GM12878 (cell line): ENCODE data around the gene C6orf89. TPM values are rescaled to one million over a fixed set of nuclear protein-coding genes. Genes with fewer than 3 reads are reported as not detected.

Source experiments
- ATAC-seq: fragments of 200-7000 bp; cut with Tn5 transposase; 3 replicates; pipeline ENCODE4 v1.9.1; 2020; ENCODE audit warnings: mild to moderate bottlenecking, moderate library complexity
- BruUV-seq: library from RNA; stranded (reverse); fragments of 400-500 nt; replicated peaks from 2 replicates; lab custom pipeline; 2021; lab: Mats Ljungman, UMichigan
- CTCF ChIA-PET: fragments of 300-600 bp; sonication (Branson Sonifier 250); formaldehyde crosslinking; extraction: SDS; loops from one replicate; lab custom pipeline; 2021; ENCODE audit warnings: inconsistent platforms; lab: Yijun Ruan, JAX
- POLR2A ChIA-PET: fragments of 350-600 bp; formaldehyde crosslinking; extraction: SDS; loops from one replicate; lab custom pipeline; 2021; ENCODE audit warnings: inconsistent platforms; lab: Charles Lee
- RAD21 ChIA-PET: fragments of 300-600 bp; sonication (Branson Sonifier 250); formaldehyde crosslinking; loops from one replicate; lab custom pipeline; 2023; ENCODE audit warnings: antibody characterized with exemption; ENCODE audit not compliant: unreplicated experiment; lab: Charles Lee
- SMC1A ChIA-PET: fragments of 300-600 bp; sonication (Branson Sonifier 250); formaldehyde crosslinking; loops from one replicate; lab custom pipeline; 2023; ENCODE audit not compliant: unreplicated experiment, uncharacterized antibody; lab: Charles Lee
- DNase-seq: peaks from one replicate; pipeline ENCODE4 v3.0.0-alpha.2; 2011; ENCODE audit warnings: low read depth, low spot score
- FAIRE-seq: peaks from 3 replicates; lab custom pipeline; 2011; peaks lifted over from hg19 to GRCh38; lab: Jason Lieb, UNC
- H2AFZ ChIP-seq: 2 replicates; pipeline ENCODE4 v1.6.0; 2011; ENCODE audit warnings: low read depth, low read length, control low read depth; ENCODE audit not compliant: control insufficient read depth
- H3K27ac ChIP-seq: 2 replicates; pipeline ENCODE4 v1.5.1; 2011; ENCODE audit warnings: control low read depth; ENCODE audit not compliant: control insufficient read depth, insufficient read depth
- H3K27me3 ChIP-seq, 2 experiments: replicated peaks in 1 of 2; 2 replicates each; pipeline versions ENCODE4 v1.6.0 to v1.6.1; 2011; ENCODE audit warnings: low read length in 1 of 2; ENCODE audit not compliant: control insufficient read depth in 2 of 2, insufficient read depth in 2 of 2
- H3K36me3 ChIP-seq, 2 experiments: 2 replicates each; pipeline ENCODE4 v1.5.1; 2011; ENCODE audit warnings: low read length in 1 of 2; ENCODE audit not compliant: control insufficient read depth in 2 of 2, insufficient read depth in 2 of 2
- H3K4me1 ChIP-seq: 2 replicates; pipeline ENCODE4 v1.6.1; 2011; ENCODE audit warnings: mild to moderate bottlenecking, low read length, moderate library complexity, mixed read lengths; ENCODE audit not compliant: control insufficient read depth, insufficient read depth
- H3K4me2 ChIP-seq: 2 replicates; pipeline ENCODE4 v1.6.0; 2011; ENCODE audit warnings: control low read depth; ENCODE audit not compliant: control insufficient read depth, insufficient read depth
- H3K4me3 ChIP-seq: fragments of 200-600 bp; sonication (generic); 2 replicates; pipeline ENCODE4 v1.5.1; 2016
- H3K79me2 ChIP-seq: 2 replicates; pipeline ENCODE4 v1.6.0; 2011; ENCODE audit warnings: low read length; ENCODE audit not compliant: control insufficient read depth, insufficient read depth
- H3K9ac ChIP-seq: 2 replicates; pipeline ENCODE4 v1.8.0; 2011; ENCODE audit warnings: low read length, control low read depth, mixed read lengths; ENCODE audit not compliant: control insufficient read depth, insufficient read depth
- H3K9me3 ChIP-seq: replicated peaks from 3 replicates; pipeline ENCODE4 v1.5.1; 2011; ENCODE audit warnings: mild to moderate bottlenecking, low read length; ENCODE audit not compliant: control insufficient read depth, insufficient read depth
- H4K20me1 ChIP-seq: 2 replicates; pipeline ENCODE4 v1.6.0; 2011; ENCODE audit not compliant: control insufficient read depth, insufficient read depth
- BRCA1 ChIP-seq: IDR thresholded peaks from 2 replicates; pipeline ENCODE4 v1.6.1; 2011; ENCODE audit warnings: low read depth, low read length, improper control_type of control experiment
- CHD2 ChIP-seq: IDR thresholded peaks from 2 replicates; pipeline ENCODE4 v1.6.1; 2011; ENCODE audit warnings: low read depth, low read length, improper control_type of control experiment, borderline replicate concordance
- CHD4 ChIP-seq: fragments of 200-600 bp; sonication (generic); IDR thresholded peaks from 2 replicates; pipeline ENCODE4 v1.6.1; 2016; ENCODE audit warnings: mild to moderate bottlenecking
- FOS ChIP-seq: IDR thresholded peaks from 3 replicates; pipeline ENCODE4 v1.6.1; 2011; ENCODE audit warnings: borderline replicate concordance; ENCODE audit not compliant: insufficient read length; ENCODE audit errors: extremely low read depth
- HSF1 ChIP-seq: fragments of 150-350 bp; IDR thresholded peaks from 2 replicates; pipeline ENCODE4 v1.6.1; 2014; ENCODE audit warnings: mild to moderate bottlenecking, low read depth, low read length
- IRF3 ChIP-seq: fragments of 450-650 bp; IDR thresholded peaks from 2 replicates; pipeline ENCODE4 v1.6.1; 2014; ENCODE audit warnings: mild to moderate bottlenecking
- POLR2A ChIP-seq: IDR thresholded peaks from 2 replicates; pipeline ENCODE4 v1.6.1; 2011; ENCODE audit warnings: low read depth, mild to moderate bottlenecking, low read length
- POLR2AphosphoS2 ChIP-seq: IDR thresholded peaks from 2 replicates; pipeline ENCODE4 v1.6.1; 2011; ENCODE audit warnings: low read depth, mild to moderate bottlenecking, low read length, improper control_type of control experiment, moderate library complexity
- STAT3 ChIP-seq: IDR thresholded peaks from 2 replicates; pipeline ENCODE4 v1.6.1; 2011; ENCODE audit warnings: low read depth, low read length, improper control_type of control experiment
- WRNIP1 ChIP-seq: IDR thresholded peaks from 2 replicates; pipeline ENCODE4 v1.6.1; 2011; ENCODE audit warnings: low read depth, low read length, improper control_type of control experiment, borderline replicate concordance
- WGBS: methylation state at CpG from one replicate; pipeline ENCODE4 v1.1.6; 2016; ENCODE audit warnings: low lambda C conversion rate; ENCODE audit not compliant: insufficient replicate concordance, insufficient coverage; ENCODE audit errors: missing lambda C conversion rate; 5-methylcytosine and 5-hydroxymethylcytosine counted together
- in situ Hi-C: fragments of 300-500 bp; cut with MboI; formaldehyde crosslinking; loops from 9 replicates; pipeline ENCODE4 v1.14.3; 2018; ENCODE audit warnings: mixed read lengths
- intact Hi-C: fragments of 100-400 bp; cut with micrococcal nuclease; formaldehyde crosslinking; loops from one replicate; pipeline ENCODE4 v1.14.2; 2022; ENCODE audit not compliant: unreplicated experiment
- polyA plus RNA-seq, 11 experiments: library from polyadenylated mRNA; depleted of rRNA in 4 of 11; unstranded in 6 of 11; stranded (reverse) in 5 of 11; fragments of >200 nt; fragmentation: Nextera tagmentation in 4 of 11; fragmentation: Illumina TruSeq in 1 of 11; extraction: Ambion mirVana in 4 of 11; extraction: Trizol in 1 of 11; gene quantifications; 1 replicate in 1 of 11; 2 replicates in 10 of 11; pipeline versions ENCODE4 v1.2.1 to v1.2.3, GENCODE V29; 2011 to 2016; ENCODE audit warnings: inconsistent platforms in 2 of 11, missing spikeins in 2 of 11, low read depth in 1 of 11
- total RNA-seq, 4 experiments: library from RNA; depleted of rRNA in 3 of 4; stranded (reverse); fragments of >200 nt in 3 of 4; fragmentation: Illumina TruSeq in 1 of 4; extraction: Trizol in 1 of 4; gene quantifications; 2 replicates each; pipeline versions ENCODE4 v1.2.1 to v1.2.3, GENCODE V29; 2013 to 2021

The C6orf89 gene
- total and polyA plus RNA-seq, 10 of the 15 experiments (the other 5 are each of a cell fraction or from before 2014, with no cell fraction given), result 10.8 to 42.7 (median 28.6) TPM

- ChIA-PET SMC1A (interaction anchor here (0.9 to 1.7 kb wide), 5 partner anchors 11 to 148 kb away, joined by 3 to 5 read pairs (median 4); partner anchors contain the start of gene C6orf89), RAD21 (interaction anchor here (1.2 to 1.3 kb wide), 2 partner anchors 112 to 146 kb away, joined by 3 to 4 read pairs; no protein-coding TSS in a partner anchor), CTCF (interaction anchor here (0.7 to 8.2 kb wide), 8 partner anchors 9 to 147 kb away, joined by 3 to 93 read pairs (median 8); partner anchors contain the start of genes C6orf89 and FGD2), POLR2A (interaction anchor here (0.6 to 1.2 kb wide), 2 partner anchors 11 to 141 kb away, joined by 3 to 4 read pairs; no protein-coding TSS in a partner anchor)
- ATAC-seq (no peak), DNase-seq (no peak), FAIRE-seq (no peak)
- no peaks in the 10 kb centered on the region for H3K9me3 ChIP-seq
- no peak overlapping the region for H3K27ac ChIP-seq
- no peaks in the 10 kb centered on the region for H3K27me3 ChIP-seq
- intact Hi-C loops, result no loop called here
- no peak overlapping the region for H3K4me2 ChIP-seq
- in situ Hi-C loops, result no loop called here
- H3K4me3 ChIP-seq, result no peak overlapping the region
- H2AFZ ChIP-seq, result no peak overlapping the region
- H3K79me2 ChIP-seq, result peaks cover 32% of the 10 kb centered on the region
- no peak overlapping the region for H3K9ac ChIP-seq
- WGBS, result 94% methylated on average over 3 of the region's 3 CpGs
- TF ChIP-seq STAT3, result no peak
- no peak for TF ChIP-seq POLR2AphosphoS2
- no peak for TF ChIP-seq POLR2A
- TF ChIP-seq WRNIP1, result no peak
- no peak for TF ChIP-seq CHD4
- TF ChIP-seq BRCA1, result no peak
- TF ChIP-seq FOS, result no peak
- TF ChIP-seq IRF3, result no peak
- no peak for TF ChIP-seq HSF1
- no peak for TF ChIP-seq CHD2
- H3K36me3 ChIP-seq, result no peaks in the 10 kb centered on the region; a peak in 1 of 4 replicates
- no TSS peak for BruUV-seq
- H4K20me1 ChIP-seq, result no peaks in the 10 kb centered on the region
- peaks cover 6% of the 10 kb centered on the region; the same call in 1 of the 2 replicates for H3K4me1 ChIP-seq
Measured at GRCh38 chr6:36871686-36872085, 14.1 kb upstream of the C6orf89 start.
